ENCODE data around the gene GALNT10. TPM values are rescaled to one million over a fixed set of nuclear protein-coding genes. Genes with fewer than 3 reads are reported as not detected.

Gene GALNT10
- polyA plus RNA-seq, 1 donor (not counting 4 experiments of a cell fraction or from before 2014, with no cell fraction given): 17.9 TPM

DNA sequence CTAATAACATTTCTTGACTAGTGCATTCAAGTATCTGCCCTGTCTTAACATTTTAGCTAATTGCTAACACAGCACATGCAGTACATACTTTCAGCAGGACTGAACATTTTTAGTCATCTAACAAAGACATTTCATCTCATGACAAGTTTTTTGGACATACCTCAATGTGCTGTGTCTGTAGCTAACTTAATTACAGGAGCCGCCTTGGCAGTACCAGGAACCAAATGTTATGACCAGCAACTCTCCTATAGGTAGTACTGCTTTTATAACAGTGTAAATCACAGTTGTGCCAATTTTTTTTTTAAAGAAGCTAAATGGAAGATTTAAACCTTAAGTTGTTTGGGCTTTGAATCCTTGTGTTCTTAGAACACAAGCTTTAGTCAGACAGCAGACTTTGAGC, 155.9 kb downstream of the GALNT10 start:
- H3K36me3 ChIP-seq (ENCODE audit: control insufficient read depth in 2 of 2, extremely low read depth in 1 of 2, insufficient read depth in 2 of 2, low read length in 2 of 2): no peaks in the 10 kb centered on the region
- DNase-seq (ENCODE audit: low read depth, low spot score) (no peak), FAIRE-seq (no peak)
- H3K9ac ChIP-seq (ENCODE audit: control insufficient read depth, extremely low read depth, insufficient read depth, low read length): no peak overlapping the region
- H4K20me1 ChIP-seq (ENCODE audit: control insufficient read depth, extremely low read depth, insufficient read depth, low read length): no peaks in the 10 kb centered on the region
- no peaks in the 10 kb centered on the region for H3K9me3 ChIP-seq (ENCODE audit: control insufficient read depth, low read depth, low read length)
- H3K27ac ChIP-seq (ENCODE audit: control insufficient read depth, insufficient read depth, low read length): no peak overlapping the region
- H3K4me3 ChIP-seq (ENCODE audit: control insufficient read depth in 2 of 3, extremely low read depth in 1 of 3, insufficient read depth in 2 of 3, low read depth in 1 of 3, low read length in 3 of 3): no peak overlapping the region
- no peak overlapping the region for H3K4me2 ChIP-seq (ENCODE audit: control insufficient read depth, extremely low read depth, insufficient read depth, low read depth, low read length)
- no peak overlapping the region for H2AFZ ChIP-seq (ENCODE audit: control insufficient read depth, low read length)
- no peak for TF ChIP-seq EZH2 (IDR thresholded peaks at IDR 0.05; ENCODE audit: low read length)
- TF ChIP-seq, protein P1, sequence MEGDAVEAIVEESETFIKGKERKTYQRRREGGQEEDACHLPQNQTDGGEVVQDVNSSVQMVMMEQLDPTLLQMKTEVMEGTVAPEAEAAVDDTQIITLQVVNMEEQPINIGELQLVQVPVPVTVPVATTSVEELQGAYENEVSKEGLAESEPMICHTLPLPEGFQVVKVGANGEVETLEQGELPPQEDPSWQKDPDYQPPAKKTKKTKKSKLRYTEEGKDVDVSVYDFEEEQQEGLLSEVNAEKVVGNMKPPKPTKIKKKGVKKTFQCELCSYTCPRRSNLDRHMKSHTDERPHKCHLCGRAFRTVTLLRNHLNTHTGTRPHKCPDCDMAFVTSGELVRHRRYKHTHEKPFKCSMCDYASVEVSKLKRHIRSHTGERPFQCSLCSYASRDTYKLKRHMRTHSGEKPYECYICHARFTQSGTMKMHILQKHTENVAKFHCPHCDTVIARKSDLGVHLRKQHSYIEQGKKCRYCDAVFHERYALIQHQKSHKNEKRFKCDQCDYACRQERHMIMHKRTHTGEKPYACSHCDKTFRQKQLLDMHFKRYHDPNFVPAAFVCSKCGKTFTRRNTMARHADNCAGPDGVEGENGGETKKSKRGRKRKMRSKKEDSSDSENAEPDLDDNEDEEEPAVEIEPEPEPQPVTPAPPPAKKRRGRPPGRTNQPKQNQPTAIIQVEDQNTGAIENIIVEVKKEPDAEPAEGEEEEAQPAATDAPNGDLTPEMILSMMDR (optimal IDR thresholded peaks at IDR 0.05 in 1 of 3, IDR thresholded peaks at IDR 0.05 in 1 of 3, conservative IDR thresholded peaks at IDR 0.05 in 1 of 3; ENCODE audit: extremely low read depth in 1 of 3, insufficient read depth in 2 of 3, low read length in 3 of 3): no peak
- peaks cover 2% of the 10 kb centered on the region for H3K4me1 ChIP-seq (ENCODE audit: control insufficient read depth, extremely low read depth, insufficient read depth, low read length)
- H3K79me2 ChIP-seq (ENCODE audit: control insufficient read depth, insufficient read depth, low read length): no peaks in the 10 kb centered on the region
- dilution Hi-C loops (cut with MboI; ENCODE audit: extremely low pct_ligation_motif_present, low sequenced_read_pairs): no loop called here
- H3K9me1 ChIP-seq (ENCODE audit: control insufficient read depth, extremely low read depth, insufficient read depth, low read length): no peaks in the 10 kb centered on the region
- no peaks in the 10 kb centered on the region for H3K27me3 ChIP-seq (ENCODE audit: control insufficient read depth, extremely low read depth, insufficient read depth, low read length)

DNA sequence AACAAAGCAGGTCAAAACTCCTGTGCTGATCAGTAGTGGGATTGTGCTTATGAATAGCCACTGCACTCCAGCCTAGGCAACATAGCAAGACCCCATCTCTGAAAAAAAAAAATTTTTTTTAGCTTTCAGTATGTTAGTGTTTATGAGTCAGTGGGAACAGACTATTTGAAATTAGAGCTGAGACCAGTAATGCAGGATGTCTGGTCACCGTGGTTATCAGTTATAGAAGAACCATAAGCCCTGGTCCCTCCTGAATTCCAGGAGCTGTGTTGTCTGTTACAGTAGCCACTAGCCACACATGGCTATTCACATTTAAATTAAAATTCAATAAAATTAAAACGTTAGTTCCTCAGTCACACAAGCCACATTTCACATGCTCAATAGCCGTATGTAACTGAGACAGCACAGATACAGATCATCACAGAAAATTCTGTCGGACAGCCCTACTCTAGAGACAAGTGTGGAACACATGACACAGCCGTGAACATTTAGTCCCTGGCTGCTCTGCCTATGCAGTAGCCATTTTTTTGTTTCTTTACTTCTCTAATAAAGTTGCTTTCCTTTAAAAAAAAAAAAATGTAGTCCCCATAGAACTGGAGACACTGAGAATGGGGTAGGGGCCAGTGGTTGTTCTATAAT, 159.2 kb downstream of the GALNT10 start:
- H3K27me3 ChIP-seq (ENCODE audit: control insufficient read depth, extremely low read depth, insufficient read depth, low read length): no peaks in the 10 kb centered on the region
- H3K36me3 ChIP-seq (ENCODE audit: control insufficient read depth in 2 of 2, extremely low read depth in 1 of 2, insufficient read depth in 2 of 2, low read length in 2 of 2): no peaks in the 10 kb centered on the region
- no peaks in the 10 kb centered on the region for H3K9me1 ChIP-seq (ENCODE audit: control insufficient read depth, extremely low read depth, insufficient read depth, low read length)
- no peak overlapping the region for H3K4me3 ChIP-seq (ENCODE audit: control insufficient read depth in 2 of 3, extremely low read depth in 1 of 3, insufficient read depth in 2 of 3, low read depth in 1 of 3, low read length in 3 of 3)
- no peaks in the 10 kb centered on the region for H3K79me2 ChIP-seq (ENCODE audit: control insufficient read depth, insufficient read depth, low read length)
- no peak for DNase-seq (ENCODE audit: low read depth, low spot score)
- TF ChIP-seq, protein P1 (optimal IDR thresholded peaks at IDR 0.05 in 1 of 3, IDR thresholded peaks at IDR 0.05 in 1 of 3, conservative IDR thresholded peaks at IDR 0.05 in 1 of 3; ENCODE audit: extremely low read depth in 1 of 3, insufficient read depth in 2 of 3, low read length in 3 of 3): no peak
- TF ChIP-seq EZH2 (IDR thresholded peaks at IDR 0.05; ENCODE audit: low read length): no peak
- H3K9me3 ChIP-seq (ENCODE audit: control insufficient read depth, low read depth, low read length): no peaks in the 10 kb centered on the region
- no peak overlapping the region for H3K4me2 ChIP-seq (ENCODE audit: control insufficient read depth, extremely low read depth, insufficient read depth, low read depth, low read length)
- H3K9ac ChIP-seq (ENCODE audit: control insufficient read depth, extremely low read depth, insufficient read depth, low read length): no peak overlapping the region
- dilution Hi-C loops (cut with MboI; ENCODE audit: extremely low pct_ligation_motif_present, low sequenced_read_pairs): no loop called here
- H2AFZ ChIP-seq (ENCODE audit: control insufficient read depth, low read length): no peak overlapping the region
- H3K27ac ChIP-seq (ENCODE audit: control insufficient read depth, insufficient read depth, low read length): no peak overlapping the region
- peaks cover 7% of the 10 kb centered on the region for H3K4me1 ChIP-seq (ENCODE audit: control insufficient read depth, extremely low read depth, insufficient read depth, low read length)
- H4K20me1 ChIP-seq (ENCODE audit: control insufficient read depth, extremely low read depth, insufficient read depth, low read length): no peaks in the 10 kb centered on the region
- no peak for FAIRE-seq

Measured in keratinocyte (primary cell).